ENCODE measurements around the gene ESPN. TPM values are rescaled to one million over a fixed set of nuclear protein-coding genes. Genes with fewer than 3 reads are reported as not detected.

Gene ESPN
- total RNA-seq, 6 donors from 2014 or later = 2.1 to 27.2 (median 4.8) TPM

GRCh38 chr1:6409053-6409452 is 15.5 kb upstream of the ESPN start:
- H3K27ac ChIP-seq = no peak overlapping the region
- 88 to 90% methylated on average over 4 of the region's 4 CpGs for WGBS, 2 donors
- ATAC-seq (ENCODE audit: low FRiP score in 2 of 2) (no peak), DNase-seq (no peak)
- H3K4me3 ChIP-seq = no peak overlapping the region
- H3K36me3 ChIP-seq = no peaks in the 10 kb centered on the region
- peaks cover 0 to 5% (median 0%) of the 10 kb centered on the region in 4 donors for H3K4me1 ChIP-seq
- TF ChIP-seq POLR2AphosphoS5 (IDR thresholded peaks at IDR 0.05) (no peak), EP300 (IDR thresholded peaks at IDR 0.05) (no peak), POLR2A (IDR thresholded peaks at IDR 0.05) (no peak), CTCF (IDR thresholded peaks at IDR 0.05) (no peak)
- no peaks in the 10 kb centered on the region for H3K9me3 ChIP-seq
- no peaks in the 10 kb centered on the region for H3K27me3 ChIP-seq

DNA sequence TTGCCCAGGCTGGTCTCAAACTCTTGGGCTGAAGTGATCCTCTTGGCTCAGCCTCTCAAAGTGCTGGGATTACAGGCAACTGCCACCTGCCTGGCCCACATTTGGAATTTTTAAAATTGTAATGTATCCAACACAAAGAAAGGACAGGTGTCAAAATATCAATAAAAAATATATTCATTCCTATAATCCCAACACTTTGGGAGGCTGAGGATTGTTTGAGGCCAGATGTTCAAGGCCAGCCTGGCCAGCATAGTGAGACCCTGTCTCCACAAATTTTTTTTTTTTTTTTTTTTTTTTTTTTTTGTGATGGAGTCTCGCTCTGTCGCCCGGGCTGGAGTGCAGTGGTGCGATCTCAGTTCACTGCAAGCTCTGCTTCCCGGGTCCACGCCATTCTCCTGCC is 14.8 kb upstream of the ESPN start:
- no peaks in the 10 kb centered on the region for H3K27me3 ChIP-seq
- H3K27ac ChIP-seq = no peak overlapping the region
- no peaks in the 10 kb centered on the region for H3K36me3 ChIP-seq
- no peak overlapping the region for H3K4me3 ChIP-seq
- ATAC-seq (ENCODE audit: low FRiP score in 2 of 2) (no peak), DNase-seq (no peak)
- WGBS, 2 donors = 82 to 91% methylated on average over 6 of the region's 6 CpGs
- TF ChIP-seq POLR2A (IDR thresholded peaks at IDR 0.05) = no peak
- no peak for TF ChIP-seq POLR2AphosphoS5 (IDR thresholded peaks at IDR 0.05)
- TF ChIP-seq EP300 (IDR thresholded peaks at IDR 0.05) = no peak
- TF ChIP-seq CTCF (IDR thresholded peaks at IDR 0.05) = no peak
- no peaks in the 10 kb centered on the region for H3K9me3 ChIP-seq
- peaks cover 0 to 6% (median 0%) of the 10 kb centered on the region in 4 donors for H3K4me1 ChIP-seq

GRCh38 chr1:6410248-6410893 is 14.2 kb upstream of the ESPN start:
- H3K4me1 ChIP-seq = peaks cover 0 to 9% (median 0%) of the 10 kb centered on the region in 4 donors
- ATAC-seq (ENCODE audit: low FRiP score in 2 of 2) (no peak), DNase-seq (no peak)
- H3K9me3 ChIP-seq = no peaks in the 10 kb centered on the region
- H3K36me3 ChIP-seq = no peaks in the 10 kb centered on the region
- 81 to 85% methylated on average over 13 of the region's 13 CpGs for WGBS, 2 donors
- H3K4me3 ChIP-seq = no peak overlapping the region
- TF ChIP-seq EP300 (IDR thresholded peaks at IDR 0.05) (no peak), POLR2AphosphoS5 (IDR thresholded peaks at IDR 0.05) (no peak), CTCF (IDR thresholded peaks at IDR 0.05) (no peak), POLR2A (IDR thresholded peaks at IDR 0.05) (no peak)
- peaks cover 0 to 2% (median 0%) of the 10 kb centered on the region in 4 donors for H3K27me3 ChIP-seq
- H3K27ac ChIP-seq = no peak overlapping the region

DNA sequence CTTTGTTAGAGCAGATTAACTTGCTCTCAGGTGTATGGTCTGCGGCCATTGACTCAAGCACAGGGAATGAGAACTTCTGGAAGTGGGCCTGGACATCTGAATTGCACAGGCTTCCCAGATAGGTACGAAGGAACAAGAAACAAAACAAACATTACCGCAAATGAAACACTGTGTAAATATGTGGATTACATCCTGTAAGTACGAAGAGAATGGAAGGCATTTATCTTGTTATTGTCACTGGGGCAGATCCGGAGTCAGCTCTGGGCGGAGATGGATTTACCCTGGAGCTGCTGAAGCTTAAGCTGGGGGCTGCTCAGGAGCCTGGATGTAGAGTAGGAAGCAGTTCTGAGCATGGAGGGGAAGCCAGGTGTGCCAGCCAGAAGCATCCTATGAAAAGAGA is 11.7 kb upstream of the ESPN start:
- whole genome bisulfite sequencing, 2 donors = 34 to 39% methylated on average over 6 of the region's 6 CpGs
- Histone ChIP-seq H3K36me3 (no peaks in the 10 kb centered on the region), H3K9me3 (no peaks in the 10 kb centered on the region), H3K27ac (no peak overlapping the region), H3K27me3 (peaks cover 0 to 9% (median 3%) of the 10 kb centered on the region in 4 donors), H3K4me3 (no peak overlapping the region), H3K4me1 (peaks cover 0 to 9% (median 0%) of the 10 kb centered on the region in 4 donors)
- TF ChIP-seq POLR2AphosphoS5 (IDR thresholded peaks at IDR 0.05) (no peak), EP300 (IDR thresholded peaks at IDR 0.05) (no peak), POLR2A (IDR thresholded peaks at IDR 0.05) (no peak), CTCF (IDR thresholded peaks at IDR 0.05) (no peak)
- no peak for DNase-seq
- no peak for ATAC-seq (ENCODE audit: low FRiP score in 2 of 2)

DNA sequence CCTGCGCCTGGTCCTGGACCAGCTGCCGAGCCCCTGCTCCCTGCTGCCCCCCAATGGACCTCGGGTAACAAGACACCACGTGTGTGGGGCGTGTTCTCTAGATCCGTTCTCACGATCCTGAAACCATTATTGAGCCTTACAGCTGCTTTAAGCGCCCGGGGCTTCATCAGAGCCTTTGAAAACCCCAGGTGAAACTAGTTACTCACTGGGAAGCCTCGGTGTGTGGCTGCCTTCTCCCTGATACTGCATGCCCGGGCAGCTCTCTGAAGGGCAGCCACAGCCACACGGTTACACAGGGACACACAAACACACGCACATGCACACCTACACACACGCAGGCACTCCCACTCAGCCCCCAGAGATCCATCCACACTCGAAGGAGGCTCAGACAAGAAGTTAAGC is 10.1 kb upstream of the ESPN start:
- TF ChIP-seq POLR2AphosphoS5 (IDR thresholded peaks at IDR 0.05) = no peak
- TF ChIP-seq CTCF (IDR thresholded peaks at IDR 0.05) = peak in 2 of 6 experiments; percentile 13 to 27
- no peak overlapping the region for H3K4me3 ChIP-seq
- ATAC-seq (ENCODE audit: low FRiP score in 2 of 2) = peak in 1 of 2 donors; percentile 54
- peaks cover 8 to 22% (median 8%) of the 10 kb centered on the region in 4 donors for H3K4me1 ChIP-seq
- H3K27ac ChIP-seq = no peak overlapping the region
- no peaks in the 10 kb centered on the region for H3K36me3 ChIP-seq
- no peak for DNase-seq
- peaks cover 3 to 25% (median 16%) of the 10 kb centered on the region in 4 donors for H3K27me3 ChIP-seq
- 5 to 6% methylated on average over 14 to 15 of the region's 15 CpGs for whole genome bisulfite sequencing, 2 donors
- H3K9me3 ChIP-seq = no peaks in the 10 kb centered on the region

All from upper lobe of left lung (tissue), 6 donors.